ENCODE data around the gene FKTN.

FKTN gene

DNA sequence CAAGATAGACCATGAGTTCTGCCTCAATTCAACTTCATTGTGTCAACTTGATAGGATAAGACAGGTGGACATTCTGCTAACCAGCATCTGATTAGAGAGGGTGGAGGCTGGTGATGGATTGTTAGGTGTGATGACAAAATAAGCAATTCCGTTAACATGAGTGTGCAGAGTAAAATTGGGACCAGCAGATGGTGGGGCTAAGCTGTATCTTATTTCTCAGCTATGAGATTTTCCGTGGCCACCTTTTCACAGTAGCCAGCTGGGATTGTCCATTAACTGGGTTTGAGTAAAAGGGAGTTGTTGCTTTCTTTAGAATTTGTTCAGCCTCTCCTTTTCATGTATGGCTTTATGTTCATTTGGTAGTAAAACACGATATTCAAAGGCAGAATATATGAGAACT is 75.5 kb downstream of the FKTN start:
- DNase-seq (ENCODE audit: low spot score): no peak

DNA sequence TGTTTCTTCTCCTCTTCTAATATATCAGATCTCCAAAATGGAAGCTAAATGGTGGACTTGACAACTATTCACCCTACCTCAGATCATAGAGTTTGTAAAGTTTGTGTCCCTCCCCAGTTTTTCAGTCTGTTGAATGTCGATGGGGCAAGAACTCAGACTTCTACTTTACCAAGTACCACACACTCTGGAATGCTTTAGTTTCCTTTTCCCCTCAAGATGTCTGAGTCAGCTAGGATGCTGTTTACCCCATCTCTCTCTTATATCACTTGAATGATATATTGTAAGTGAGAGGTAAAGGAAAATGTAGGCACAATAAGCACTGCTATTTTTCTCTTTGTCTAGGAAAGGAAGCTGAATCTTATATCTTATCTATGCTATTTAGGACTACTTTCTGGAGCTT is 78.4 kb downstream of the FKTN start:
- DNase-seq (ENCODE audit: low spot score): no peak

DNA sequence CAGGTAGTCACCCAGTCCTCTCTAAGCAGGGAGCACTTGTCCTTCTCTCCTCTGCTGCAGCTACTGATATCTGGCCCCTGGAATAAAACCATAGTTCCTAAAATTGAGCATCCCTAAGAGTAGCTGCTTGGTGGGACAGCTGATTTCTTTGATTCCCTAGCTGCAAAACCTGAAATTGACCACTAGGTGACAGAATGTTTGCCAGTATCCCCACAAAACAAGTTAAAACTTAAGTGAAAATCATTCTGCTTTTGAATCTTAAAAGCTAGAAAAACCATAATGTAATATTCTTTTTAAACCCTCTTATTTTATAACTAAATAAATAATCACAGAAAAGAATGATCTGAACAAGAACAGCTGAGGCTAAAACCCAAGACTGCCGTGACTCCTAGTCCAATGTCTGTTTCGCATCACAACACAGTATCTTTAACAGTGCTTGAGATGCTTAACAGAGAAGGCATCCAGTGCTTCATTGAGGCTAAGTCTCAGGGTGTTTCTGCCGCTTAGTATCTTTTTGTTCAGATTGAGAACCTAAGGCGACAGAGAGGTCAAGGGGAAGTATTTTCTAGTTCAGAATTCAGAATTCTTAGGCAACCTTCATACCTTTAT is 80.0 kb downstream of the FKTN start:
- DNase-seq (ENCODE audit: low spot score): no peak

DNA sequence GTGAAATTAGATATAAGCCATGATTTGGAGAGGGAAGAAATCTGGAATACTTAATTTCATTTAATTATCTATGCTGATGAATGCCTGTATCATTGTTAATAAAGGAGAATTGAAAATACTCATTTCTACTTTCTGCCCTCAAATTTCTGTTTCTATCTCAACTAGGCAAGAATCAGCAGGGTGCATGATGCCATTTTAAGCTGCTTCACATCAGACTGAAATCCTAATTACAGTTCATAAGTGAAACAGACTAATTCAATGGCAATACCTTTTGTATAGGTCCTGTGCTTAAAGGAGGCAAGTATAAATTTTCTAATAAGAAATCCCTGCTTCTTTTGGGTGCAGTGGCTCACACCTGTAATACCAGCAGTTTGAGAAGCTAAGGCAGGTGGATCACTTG is 82.0 kb downstream of the FKTN start:
- no peak for DNase-seq (ENCODE audit: low spot score)

DNA sequence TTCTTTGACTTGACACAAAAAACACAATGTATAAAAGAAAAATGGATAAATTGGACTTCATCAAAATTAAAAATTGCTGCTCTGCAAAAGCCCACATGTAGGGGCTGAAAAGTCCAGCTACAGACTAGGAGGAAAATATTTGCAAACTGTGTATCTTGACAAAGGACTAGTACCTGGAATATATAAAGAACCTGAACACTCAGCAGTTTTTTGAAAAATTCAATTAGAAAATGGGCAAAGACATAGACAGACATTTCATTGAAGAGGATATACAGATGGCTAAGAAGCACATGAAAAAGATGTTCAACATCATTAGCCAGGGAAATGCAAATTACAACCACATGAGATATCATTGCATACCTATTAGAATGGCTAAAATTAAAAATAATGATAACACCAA is 85.9 kb downstream of the FKTN start:
- no peak for DNase-seq (ENCODE audit: low spot score)

DNA sequence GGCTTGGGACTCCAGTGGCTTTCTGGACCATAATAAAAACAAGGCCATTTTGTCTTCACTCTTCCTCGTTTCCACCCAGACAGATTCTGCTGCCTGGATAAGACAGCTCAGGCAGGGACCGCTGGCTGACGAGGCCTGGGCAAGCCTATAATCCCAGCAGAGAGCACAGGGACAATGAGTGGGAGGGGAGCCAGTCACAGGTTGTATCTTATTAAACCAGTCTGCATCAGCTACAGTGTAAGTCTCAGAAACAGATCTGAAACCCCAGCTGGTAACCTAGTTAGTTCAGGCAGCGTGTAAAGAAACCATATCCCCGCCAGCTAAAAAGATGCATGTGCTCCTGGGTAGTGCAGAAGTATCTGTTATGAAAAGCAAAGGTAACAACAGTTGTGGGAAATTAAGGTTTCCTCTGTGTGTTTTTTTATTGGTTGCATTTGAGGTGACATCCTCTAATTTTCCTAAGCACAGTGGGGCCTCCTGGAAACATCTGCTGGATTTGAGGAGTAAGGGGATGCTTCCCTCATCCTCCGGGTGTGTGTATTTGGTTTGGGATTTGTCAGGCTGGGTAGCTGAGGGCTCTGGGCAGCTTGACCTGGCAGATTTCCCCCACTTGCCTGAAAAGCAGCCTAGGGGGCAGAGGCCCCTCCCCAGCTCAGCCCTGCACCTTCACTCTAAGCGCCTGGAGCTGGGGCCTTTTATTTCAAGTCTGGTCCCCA is 89.1 kb downstream of the FKTN start:
- no peak for DNase-seq (ENCODE audit: low spot score)

DNA sequence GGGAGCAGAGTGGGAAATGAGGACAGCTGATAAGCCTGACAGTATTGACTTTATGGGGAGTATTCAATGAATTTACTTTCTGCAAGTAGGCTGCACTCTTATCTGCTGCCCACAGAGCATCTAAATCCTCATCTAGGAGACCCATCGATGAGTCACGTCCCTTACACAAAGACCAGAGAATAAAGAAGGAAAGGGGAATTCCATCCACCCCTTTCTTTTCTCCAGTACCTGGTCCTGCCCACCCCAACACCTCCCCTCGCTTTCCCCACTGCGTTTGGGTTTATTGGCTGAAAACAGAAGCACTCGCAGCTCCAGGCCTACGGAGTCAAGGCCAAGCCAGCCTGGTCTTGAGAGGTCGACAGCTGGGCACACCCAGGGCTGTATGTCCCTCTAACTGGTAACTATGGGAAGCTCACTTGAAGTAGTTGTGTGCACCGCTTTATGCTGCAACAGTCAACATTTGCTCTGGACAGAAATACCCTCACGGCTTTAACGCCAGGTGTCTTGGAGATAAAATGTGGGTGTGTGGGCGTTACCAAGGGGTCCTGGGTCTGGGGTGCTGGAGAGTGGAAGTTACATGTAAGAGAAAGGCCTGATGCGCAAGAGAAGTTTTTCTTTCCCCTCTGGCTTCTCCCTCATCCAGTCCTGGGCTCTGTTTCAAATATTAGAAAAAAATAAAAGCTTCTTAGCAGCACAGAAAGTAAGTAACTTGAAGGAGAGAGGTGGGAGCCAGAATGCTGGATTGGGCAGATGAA is 89.8 kb downstream of the FKTN start:
- no peak for DNase-seq (ENCODE audit: low spot score)

DNA sequence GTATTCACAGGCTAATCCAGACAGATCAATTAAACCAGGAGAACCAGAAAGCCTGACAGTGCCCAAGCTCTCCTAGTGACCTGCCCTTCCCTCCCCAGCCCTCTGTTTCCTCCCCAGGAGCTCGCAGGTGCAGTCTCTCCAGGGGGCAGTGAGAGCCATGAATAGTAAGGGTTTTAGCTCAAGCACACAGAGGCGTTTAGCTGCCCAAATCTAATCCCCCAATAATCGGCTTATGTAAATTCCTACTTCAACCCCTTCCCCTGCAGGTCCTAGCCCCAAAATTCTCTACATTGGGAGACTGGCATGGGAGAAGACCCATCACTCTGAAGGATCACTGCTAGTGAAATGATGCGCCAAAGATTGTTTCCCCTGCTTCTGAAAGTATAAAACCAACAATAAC is 93.9 kb downstream of the FKTN start:
- DNase-seq (ENCODE audit: low spot score): no peak

DNA sequence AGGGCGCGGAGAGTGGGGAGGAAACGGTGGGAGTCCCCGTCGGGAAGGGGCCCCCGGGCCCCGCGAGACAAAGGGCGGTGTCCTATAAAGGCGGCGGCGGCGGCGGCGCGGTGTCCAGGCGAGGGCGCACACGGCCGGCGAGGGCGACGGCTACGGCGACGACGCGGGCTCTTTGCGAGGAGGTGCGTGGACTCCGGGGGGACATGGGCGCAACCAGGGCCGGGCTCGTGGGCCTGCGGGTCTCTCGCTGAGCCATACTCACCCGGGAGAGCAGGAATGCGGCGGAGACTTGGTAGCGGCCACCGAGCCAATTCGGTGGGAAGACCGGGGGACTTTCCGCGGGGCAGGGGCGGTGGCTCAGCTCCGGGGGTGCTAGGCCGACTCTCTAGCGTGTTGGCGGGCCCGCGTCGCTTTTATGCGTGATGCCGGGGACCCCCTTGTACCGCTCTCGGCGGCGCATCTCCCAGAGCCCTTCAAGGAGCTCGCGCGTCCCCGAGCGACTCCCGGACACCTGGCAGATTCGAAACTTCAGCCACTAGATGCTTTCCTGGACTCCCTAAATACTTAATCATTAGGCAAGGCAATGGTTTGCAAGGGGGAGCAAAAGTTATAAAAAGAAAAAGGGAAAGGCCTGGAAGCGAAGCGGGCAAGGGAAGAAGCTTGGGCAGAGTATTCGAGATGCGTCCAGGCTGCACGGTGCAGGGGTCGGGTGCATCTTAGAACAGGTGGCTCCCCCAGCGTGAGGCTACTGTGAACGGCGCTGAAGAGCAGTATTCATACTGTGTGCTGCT is 98.4 kb downstream of the FKTN start:
- DNase-seq (ENCODE audit: low spot score): no peak

DNA sequence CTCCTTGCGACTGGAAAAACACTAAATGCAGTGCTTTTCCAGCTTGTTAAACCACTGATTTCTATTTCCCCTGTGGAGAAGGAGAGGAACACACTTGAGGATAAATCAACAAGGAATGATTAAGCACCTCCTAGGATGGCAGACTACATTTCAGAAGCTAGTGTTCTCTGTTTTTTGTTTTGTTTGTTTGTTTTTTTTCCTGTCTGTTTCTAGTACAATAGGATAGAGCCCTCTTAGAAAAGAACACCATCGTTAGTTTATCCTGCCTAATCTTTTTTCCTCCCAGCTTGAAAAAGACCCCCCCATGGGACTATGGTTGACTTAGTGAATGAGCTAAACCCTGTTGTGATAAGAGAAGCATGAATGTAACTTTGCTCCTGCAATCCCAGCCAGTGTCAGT is 100.4 kb downstream of the FKTN start:
- DNase-seq (ENCODE audit: low spot score): no peak

DNA sequence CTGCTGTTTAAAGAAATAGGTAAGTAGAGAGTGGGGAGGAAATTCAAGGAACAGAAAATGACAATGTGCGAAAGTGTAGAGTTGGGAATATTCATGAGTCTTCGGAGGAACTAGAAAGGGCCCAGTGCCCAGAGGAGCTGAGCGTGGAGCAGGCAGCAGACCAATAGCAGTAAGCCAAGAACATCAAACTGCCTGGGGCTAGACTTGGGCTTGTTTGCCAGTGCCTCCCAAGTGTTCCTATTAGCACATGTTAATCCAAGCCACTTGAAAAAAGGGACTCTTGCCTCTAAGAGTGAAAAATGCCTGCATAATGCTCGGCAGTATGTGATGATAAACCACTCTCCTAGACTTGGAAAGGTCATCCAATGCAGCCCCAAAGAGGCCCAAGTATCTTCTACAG is 103.1 kb downstream of the FKTN start:
- DNase-seq (ENCODE audit: low spot score): no peak

DNA sequence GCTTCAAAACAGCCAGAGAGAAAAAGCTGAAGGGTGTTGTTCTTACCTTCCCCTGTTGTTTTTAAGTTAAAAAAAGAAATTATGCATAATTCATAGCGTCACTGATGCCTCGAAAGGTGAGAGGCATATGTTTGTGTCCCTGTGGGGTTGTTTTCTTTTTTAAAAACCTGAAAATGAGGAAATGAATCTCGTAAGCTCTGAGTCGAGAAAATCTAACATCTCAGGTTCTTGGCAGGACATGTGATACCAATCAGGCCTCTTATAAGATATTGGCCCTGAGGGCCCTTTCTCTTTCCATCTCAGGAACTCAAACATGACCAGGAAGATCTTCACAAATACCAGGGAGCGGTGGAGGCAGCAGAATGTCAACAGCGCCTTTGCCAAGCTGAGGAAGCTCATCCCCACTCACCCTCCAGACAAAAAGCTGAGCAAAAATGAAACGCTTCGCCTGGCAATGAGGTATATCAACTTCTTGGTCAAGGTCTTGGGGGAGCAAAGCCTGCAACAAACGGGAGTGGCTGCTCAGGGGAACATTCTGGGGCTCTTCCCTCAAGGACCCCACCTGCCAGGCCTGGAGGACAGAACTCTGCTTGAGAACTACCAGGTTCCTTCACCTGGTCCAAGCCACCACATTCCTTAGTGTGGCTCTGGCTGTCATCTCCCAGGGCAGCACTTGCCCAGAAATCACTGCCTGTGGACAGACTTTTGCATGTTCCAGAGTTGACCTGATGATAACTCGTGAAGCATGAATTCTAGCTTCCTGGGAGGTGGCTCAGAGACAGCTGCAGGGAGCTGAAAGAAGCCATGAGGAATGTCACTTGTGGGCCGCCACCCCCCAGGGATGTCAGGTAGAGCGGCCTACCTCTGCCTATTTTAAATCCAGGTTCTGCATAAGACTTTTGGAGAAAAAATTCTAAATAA is 104.5 kb downstream of the FKTN start, which contains the start of gene TAL2:
TSS of gene TAL2 (plus strand) at position 274 of the 921 bp plus-strand sequence. CDS start at position 314, 40 bp downstream.
- no peak for DNase-seq (ENCODE audit: low spot score)

DNA sequence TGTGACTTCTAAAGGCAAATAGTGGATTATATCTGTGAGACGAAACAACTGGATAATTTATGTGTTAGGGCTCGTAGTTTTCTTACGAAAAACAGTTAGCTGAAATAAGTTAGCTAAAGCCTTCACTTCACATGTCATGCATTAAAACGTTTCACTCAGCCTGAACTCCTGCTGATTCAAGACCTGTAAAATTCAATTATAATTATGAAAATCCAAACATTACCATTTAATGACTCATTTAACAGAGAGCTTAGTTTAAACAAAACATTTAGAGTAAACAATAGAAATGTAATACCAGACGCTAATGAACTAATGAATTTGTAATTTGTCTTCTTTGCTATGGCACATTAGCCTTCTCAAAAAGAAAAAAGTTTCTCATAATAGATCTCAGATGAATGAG is 106.0 kb downstream of the FKTN start:
- DNase-seq (ENCODE audit: low spot score): no peak

DNA sequence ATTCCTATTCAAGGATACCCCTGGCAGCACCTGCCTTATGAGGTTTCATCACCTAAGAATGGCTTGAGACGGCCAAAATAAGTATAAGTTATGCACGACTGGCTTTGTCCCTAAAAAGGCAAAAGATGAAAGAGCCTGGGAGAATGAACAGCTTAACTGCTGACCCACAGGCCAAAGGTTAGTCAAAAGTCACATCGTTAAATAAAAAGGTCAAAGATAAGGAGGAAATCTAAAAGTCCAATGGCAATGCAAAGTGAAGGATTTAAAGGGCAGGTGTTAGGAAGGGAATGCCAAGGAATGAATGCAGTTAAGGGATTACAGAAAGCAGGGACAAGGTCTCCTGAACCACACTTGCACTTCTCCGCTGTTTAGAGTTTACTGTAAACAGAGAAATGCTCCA is 109.9 kb downstream of the FKTN start:
- no peak for DNase-seq (ENCODE audit: low spot score)

DNA sequence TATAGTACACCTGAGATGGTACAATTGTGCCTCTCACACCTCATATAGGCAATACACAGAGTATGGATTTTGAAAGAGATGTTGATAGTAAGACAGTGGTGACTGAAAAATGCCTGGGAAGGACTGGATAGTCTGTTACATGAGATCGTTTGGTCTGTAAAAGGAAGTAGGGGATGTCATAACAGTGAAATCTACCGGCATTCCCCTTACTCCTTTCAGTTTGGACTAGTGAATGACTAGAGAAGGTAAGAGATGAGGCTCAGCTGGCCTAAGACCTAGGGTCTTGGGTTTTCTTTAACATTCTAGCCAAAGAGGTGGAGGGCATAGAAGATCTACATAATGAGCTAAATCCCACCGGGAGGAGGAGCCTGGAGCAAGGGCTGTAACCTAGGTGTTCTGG is 112.4 kb downstream of the FKTN start:
- DNase-seq (ENCODE audit: low spot score): no peak

DNA sequence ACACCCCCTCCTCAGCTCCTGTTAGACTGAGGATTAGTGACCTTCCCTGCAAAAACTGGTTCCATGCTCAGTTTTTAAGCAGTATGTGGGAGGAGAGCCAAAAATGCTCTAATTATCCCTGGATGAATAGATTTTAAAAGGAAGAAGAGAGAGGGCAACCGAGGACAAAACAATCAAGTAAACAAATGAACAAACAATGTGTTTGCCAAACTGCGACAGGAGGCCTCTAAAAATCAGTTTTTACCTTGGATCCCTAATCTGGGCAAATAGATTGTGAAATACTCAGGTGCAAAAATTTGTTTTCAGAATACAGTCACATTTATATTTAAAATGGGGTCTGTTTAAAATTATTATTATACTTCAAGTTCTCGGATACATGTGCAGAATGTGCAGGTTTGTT is 112.8 kb downstream of the FKTN start:
- no peak for DNase-seq (ENCODE audit: low spot score)

DNA sequence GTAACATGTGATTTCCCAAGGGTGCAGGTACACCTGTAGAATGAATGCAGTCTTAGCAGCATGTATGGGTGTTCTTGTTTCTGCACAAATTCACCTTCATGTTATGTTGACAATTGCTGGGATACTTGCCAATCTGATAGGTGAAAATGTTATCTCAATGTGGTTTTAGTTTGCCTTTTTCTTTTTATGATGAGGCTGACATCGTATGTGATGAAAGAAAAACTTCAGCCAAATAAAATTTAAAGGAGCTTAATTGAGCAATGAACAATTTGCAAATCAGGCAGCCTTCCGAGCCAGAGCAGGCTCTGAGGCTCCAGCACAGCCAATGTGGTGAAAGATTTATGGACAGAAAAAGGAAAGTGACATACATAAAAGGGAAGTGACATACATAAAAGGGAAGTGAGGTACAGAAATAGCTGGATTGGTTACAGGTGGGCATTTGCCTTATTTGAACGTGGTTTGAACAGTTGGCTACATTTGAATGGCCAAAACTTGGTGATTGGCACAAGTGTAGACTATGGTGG is 114.8 kb downstream of the FKTN start:
- DNase-seq (ENCODE audit: low spot score): no peak

DNA sequence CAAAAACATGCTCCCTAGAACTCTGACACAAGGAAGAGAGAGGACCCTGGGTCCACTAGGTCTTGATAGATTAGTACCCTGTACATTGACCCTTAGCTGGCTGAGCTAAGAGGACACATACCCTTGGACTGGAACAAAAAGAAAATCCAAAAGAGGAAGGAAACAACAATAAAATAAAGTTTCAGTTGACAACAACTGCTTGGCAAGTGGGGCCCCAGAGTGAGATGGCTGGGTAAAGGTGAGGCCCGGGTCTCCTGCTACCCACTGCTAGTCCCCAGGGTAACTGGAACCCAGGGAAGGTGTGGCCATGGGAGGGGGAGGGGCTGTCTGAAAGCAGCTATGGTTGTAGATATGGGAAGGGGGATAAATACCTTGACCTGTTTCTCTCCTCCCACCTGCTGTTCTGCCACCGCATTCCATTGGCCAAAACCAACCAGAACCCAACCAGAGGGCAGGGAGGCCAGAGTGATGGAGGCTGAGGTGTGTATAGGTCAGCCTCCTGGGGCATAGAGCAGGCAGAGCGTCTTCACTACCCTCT is 116.0 kb downstream of the FKTN start:
- DNase-seq (ENCODE audit: low spot score): no peak

DNA sequence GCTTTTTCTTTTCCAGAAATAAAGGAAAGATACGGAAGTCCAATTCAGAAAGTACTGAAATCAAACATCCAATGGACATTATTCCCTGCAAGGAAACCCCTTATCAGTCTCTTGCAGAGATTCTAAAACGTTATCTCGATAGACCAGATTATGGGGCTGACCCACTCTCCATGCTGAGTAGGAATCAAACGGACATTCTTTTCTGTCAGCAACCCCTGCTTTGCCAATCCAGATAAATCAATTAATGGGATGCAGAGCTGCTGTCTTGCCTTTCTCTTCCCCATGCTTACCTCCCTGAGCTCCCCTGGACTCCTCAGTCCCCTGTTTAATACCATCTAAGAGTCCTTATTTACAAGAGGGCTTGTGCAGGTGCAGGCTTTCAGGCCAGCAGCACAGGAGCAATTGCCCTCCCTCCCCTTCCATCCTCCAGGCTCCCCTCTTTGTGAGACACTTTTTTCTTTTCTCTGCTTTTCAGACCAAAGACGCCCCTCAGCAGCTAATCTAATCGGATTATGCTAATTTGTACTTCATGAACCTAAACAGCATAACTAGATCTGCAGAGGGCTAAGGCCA is 118.5 kb downstream of the FKTN start:
- no peak for DNase-seq (ENCODE audit: low spot score)

DNA sequence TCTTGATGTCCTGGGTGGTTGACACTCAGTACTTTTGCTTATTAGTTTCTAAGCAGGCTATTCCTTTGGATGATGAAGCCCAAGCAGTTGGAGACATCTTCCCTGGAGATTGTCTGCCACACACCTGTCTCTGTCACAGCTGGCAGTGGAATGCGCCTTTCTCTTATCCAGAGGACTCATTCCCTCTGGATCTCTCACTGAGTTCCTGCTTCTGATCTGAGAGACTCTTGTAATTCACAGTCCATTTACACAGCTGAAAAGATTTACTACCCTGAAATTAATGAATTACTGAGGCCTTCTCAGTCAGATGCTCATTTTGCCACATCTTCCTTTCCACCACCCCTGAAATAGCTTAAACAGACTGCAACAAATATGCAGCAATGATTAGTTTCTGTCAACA is 120.2 kb downstream of the FKTN start:
- no peak for DNase-seq (ENCODE audit: low spot score)

DNA sequence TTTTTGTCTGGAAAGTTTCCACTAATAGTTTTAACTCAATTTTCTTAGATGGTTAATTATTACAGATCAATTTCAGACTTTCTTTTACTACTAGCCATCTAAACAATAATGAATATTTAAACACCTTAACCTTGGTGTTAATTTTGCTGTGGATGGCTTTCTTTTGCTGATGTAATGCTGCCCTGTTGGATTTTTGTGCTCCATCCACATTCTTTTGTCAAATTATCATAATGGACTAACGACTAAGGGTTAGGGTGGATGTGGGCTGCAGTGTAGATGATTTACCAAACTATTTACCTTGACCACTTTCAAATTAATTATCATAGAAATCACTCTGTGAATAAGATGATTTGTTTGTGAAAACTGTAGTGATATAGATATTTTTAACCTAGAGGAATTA is 120.8 kb downstream of the FKTN start:
- DNase-seq (ENCODE audit: low spot score): no peak

All from activated CD4-positive, alpha-beta T cell treated with anti-CD3 and anti-CD28 coated beads, Interleukin-2, Interleukin-4, amounts not matched to agents 100 ng/mL and 50 ng/mL, durations not matched to agents 16 hours and 8 hours (primary cell).